Measurements from ENCODE around the gene DNAI2. TPM values are rescaled to one million over a fixed set of nuclear protein-coding genes. Genes with fewer than 3 reads are reported as not detected.

Gene DNAI2
- total RNA-seq, 1 experiment from 2014 or later: 0.26 TPM

DNA sequence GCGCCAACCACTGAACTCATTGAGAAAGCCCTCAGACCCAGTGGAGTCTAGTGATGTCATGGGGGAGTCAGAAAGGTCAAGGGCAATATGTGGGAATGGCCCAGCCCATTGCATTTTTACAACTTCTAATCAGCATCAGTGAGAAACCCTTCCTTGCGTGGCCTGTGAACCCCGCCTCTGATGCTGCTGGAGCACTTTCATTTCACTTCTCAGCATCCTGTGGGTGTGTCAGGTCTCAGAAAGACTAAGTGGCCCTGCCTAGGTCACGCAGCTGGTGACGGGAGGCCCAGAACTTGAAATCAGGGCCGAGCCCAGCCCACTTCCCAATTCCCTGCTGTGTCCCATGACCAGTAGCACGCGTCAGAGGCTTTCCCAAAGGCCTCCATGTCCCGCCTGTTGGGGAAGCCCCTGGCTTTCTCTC is 6.1 kb downstream of the DNAI2 start:
- H3K36me3 Mint-ChIP-seq: no peaks in the 10 kb centered on the region
- peaks cover 9% of the 10 kb centered on the region for H3K27me3 Mint-ChIP-seq (ENCODE audit: low read depth)
- peak overlapping the region; percentile 27; the same call in 1 of the 2 replicates for H3K27ac Mint-ChIP-seq
- ChIA-PET CTCF (no interaction called here), POLR2A (no interaction called here)
- H3K4me1 Mint-ChIP-seq: peaks cover 4% of the 10 kb centered on the region; the same call in 1 of the 2 replicates
- ATAC-seq (no peak), DNase-seq (ENCODE audit: low spot score) (no peak)
- H3K9me3 Mint-ChIP-seq: no peaks in the 10 kb centered on the region
- no peak overlapping the region for H3K4me3 Mint-ChIP-seq
- no peak for TF ChIP-seq ZNF232 (CRISPR knock-in tag; IDR thresholded peaks at IDR 0.05)
- no peak for TF ChIP-seq ELF4 (CRISPR knock-in tag; IDR thresholded peaks at IDR 0.05; ENCODE audit: low read depth)
- TF ChIP-seq, protein P1, sequence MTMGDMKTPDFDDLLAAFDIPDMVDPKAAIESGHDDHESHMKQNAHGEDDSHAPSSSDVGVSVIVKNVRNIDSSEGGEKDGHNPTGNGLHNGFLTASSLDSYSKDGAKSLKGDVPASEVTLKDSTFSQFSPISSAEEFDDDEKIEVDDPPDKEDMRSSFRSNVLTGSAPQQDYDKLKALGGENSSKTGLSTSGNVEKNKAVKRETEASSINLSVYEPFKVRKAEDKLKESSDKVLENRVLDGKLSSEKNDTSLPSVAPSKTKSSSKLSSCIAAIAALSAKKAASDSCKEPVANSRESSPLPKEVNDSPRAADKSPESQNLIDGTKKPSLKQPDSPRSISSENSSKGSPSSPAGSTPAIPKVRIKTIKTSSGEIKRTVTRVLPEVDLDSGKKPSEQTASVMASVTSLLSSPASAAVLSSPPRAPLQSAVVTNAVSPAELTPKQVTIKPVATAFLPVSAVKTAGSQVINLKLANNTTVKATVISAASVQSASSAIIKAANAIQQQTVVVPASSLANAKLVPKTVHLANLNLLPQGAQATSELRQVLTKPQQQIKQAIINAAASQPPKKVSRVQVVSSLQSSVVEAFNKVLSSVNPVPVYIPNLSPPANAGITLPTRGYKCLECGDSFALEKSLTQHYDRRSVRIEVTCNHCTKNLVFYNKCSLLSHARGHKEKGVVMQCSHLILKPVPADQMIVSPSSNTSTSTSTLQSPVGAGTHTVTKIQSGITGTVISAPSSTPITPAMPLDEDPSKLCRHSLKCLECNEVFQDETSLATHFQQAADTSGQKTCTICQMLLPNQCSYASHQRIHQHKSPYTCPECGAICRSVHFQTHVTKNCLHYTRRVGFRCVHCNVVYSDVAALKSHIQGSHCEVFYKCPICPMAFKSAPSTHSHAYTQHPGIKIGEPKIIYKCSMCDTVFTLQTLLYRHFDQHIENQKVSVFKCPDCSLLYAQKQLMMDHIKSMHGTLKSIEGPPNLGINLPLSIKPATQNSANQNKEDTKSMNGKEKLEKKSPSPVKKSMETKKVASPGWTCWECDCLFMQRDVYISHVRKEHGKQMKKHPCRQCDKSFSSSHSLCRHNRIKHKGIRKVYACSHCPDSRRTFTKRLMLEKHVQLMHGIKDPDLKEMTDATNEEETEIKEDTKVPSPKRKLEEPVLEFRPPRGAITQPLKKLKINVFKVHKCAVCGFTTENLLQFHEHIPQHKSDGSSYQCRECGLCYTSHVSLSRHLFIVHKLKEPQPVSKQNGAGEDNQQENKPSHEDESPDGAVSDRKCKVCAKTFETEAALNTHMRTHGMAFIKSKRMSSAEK (CRISPR knock-in tag; IDR thresholded peaks at IDR 0.05; ENCODE audit: borderline replicate concordance): no peak
- TF ChIP-seq OVOL2 (CRISPR knock-in tag; IDR thresholded peaks at IDR 0.05; ENCODE audit: borderline replicate concordance): no peak
- TF ChIP-seq CBFB (CRISPR knock-in tag; IDR thresholded peaks at IDR 0.05; ENCODE audit: low read depth): no peak
- TF ChIP-seq, protein P2, sequence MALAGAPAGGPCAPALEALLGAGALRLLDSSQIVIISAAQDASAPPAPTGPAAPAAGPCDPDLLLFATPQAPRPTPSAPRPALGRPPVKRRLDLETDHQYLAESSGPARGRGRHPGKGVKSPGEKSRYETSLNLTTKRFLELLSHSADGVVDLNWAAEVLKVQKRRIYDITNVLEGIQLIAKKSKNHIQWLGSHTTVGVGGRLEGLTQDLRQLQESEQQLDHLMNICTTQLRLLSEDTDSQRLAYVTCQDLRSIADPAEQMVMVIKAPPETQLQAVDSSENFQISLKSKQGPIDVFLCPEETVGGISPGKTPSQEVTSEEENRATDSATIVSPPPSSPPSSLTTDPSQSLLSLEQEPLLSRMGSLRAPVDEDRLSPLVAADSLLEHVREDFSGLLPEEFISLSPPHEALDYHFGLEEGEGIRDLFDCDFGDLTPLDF (CRISPR knock-in tag; IDR thresholded peaks at IDR 0.05): no peak
- TF ChIP-seq, protein P3, sequence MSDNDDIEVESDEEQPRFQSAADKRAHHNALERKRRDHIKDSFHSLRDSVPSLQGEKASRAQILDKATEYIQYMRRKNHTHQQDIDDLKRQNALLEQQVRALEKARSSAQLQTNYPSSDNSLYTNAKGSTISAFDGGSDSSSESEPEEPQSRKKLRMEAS (CRISPR knock-in tag; IDR thresholded peaks at IDR 0.05): no peak
- TF ChIP-seq TEAD4 (CRISPR knock-in tag; IDR thresholded peaks at IDR 0.05): no peak
- TF ChIP-seq ZNF423 (CRISPR knock-in tag; IDR thresholded peaks at IDR 0.05): no peak
- TF ChIP-seq, protein P4, sequence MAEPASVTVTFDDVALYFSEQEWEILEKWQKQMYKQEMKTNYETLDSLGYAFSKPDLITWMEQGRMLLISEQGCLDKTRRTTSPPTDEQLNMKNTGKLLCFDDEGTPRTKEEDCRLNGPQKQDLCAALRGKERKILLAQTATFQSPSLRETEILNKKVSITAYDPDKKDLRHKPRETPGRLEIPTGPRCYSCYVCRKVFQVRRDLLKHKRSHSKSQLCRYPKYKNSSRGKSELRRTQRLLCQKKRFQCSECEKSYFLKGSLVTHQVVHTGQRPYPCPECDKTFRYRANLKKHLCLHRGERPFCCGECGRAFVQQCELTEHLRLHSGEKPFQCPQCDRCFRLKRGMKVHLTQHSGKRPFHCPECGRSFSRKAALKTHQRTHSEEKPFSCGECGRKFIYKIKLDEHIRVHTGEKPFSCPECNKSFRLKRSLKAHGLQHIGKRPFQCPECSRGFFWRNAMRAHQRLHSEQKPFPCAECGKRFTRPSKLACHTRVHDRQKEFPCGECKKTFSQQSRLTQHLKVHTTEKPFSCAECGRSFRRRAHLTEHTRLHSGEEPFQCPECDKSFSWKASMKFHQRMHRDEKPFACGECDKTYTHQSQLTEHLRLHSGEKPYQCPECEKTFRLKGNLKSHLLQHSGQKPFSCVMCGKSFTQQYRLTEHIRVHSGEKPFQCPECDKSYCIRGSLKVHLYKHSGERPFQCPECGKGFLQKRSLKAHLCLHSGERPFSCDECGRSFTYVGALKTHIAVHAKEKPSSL (CRISPR knock-in tag; conservative IDR thresholded peaks at IDR 0.05): no peak
- TF ChIP-seq, protein P5, sequence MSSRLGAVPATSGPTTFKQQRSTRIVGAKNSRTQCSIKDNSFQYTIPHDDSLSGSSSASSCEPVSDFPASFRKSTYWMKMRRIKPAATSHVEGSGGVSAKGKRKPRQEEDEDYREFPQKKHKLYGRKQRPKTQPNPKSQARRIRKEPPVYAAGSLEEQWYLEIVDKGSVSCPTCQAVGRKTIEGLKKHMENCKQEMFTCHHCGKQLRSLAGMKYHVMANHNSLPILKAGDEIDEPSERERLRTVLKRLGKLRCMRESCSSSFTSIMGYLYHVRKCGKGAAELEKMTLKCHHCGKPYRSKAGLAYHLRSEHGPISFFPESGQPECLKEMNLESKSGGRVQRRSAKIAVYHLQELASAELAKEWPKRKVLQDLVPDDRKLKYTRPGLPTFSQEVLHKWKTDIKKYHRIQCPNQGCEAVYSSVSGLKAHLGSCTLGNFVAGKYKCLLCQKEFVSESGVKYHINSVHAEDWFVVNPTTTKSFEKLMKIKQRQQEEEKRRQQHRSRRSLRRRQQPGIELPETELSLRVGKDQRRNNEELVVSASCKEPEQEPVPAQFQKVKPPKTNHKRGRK (CRISPR knock-in tag; IDR thresholded peaks at IDR 0.05; ENCODE audit: borderline replicate concordance): no peak
- no peak for TF ChIP-seq NR1H2 (CRISPR knock-in tag; IDR thresholded peaks at IDR 0.05)
- TF ChIP-seq, protein P6, sequence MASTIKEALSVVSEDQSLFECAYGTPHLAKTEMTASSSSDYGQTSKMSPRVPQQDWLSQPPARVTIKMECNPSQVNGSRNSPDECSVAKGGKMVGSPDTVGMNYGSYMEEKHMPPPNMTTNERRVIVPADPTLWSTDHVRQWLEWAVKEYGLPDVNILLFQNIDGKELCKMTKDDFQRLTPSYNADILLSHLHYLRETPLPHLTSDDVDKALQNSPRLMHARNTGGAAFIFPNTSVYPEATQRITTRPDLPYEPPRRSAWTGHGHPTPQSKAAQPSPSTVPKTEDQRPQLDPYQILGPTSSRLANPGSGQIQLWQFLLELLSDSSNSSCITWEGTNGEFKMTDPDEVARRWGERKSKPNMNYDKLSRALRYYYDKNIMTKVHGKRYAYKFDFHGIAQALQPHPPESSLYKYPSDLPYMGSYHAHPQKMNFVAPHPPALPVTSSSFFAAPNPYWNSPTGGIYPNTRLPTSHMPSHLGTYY (CRISPR knock-in tag; IDR thresholded peaks at IDR 0.05): no peak
- TF ChIP-seq ZNF671 (CRISPR knock-in tag; IDR thresholded peaks at IDR 0.05): no peak
- TF ChIP-seq, protein P7, sequence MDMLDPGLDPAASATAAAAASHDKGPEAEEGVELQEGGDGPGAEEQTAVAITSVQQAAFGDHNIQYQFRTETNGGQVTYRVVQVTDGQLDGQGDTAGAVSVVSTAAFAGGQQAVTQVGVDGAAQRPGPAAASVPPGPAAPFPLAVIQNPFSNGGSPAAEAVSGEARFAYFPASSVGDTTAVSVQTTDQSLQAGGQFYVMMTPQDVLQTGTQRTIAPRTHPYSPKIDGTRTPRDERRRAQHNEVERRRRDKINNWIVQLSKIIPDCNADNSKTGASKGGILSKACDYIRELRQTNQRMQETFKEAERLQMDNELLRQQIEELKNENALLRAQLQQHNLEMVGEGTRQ (CRISPR knock-in tag; IDR thresholded peaks at IDR 0.05): no peak

Measured in WTC11 (cell line).